Lower lobe of right lung (tissue), 2 donors: ENCODE measurements around the gene NME3. TPM values are rescaled to one million over a fixed set of nuclear protein-coding genes. Genes with fewer than 3 reads are reported as not detected.

Source experiments
- ATAC-seq, 2 donors: fragments of 200-7000 bp; cut with Tn5 transposase; one replicate each; pipeline ENCODE4 v1.9.1; 2020 to 2022; ENCODE audit warnings: mild to moderate bottlenecking in 2 of 2, moderate library complexity in 2 of 2
- DNase-seq: peaks from one replicate; pipeline ENCODE4 v3.0.0-alpha.2; 2020
- H3K27ac ChIP-seq: fragments of 200-600 bp; one replicate; pipeline ENCODE4 v1.8.0; 2022
- H3K27me3 ChIP-seq: fragments of 200-600 bp; one replicate; pipeline ENCODE4 v1.8.0; 2022; ENCODE audit warnings: low read depth
- H3K36me3 ChIP-seq: fragments of 200-600 bp; one replicate; pipeline ENCODE4 v1.8.0; 2022; ENCODE audit warnings: mild to moderate bottlenecking
- H3K4me1 ChIP-seq: fragments of 200-600 bp; one replicate; pipeline ENCODE4 v1.8.0; 2022
- H3K4me3 ChIP-seq: fragments of 200-600 bp; one replicate; pipeline ENCODE4 v1.8.0; 2022; ENCODE audit warnings: mild to moderate bottlenecking
- H3K9me3 ChIP-seq: fragments of 200-600 bp; one replicate; pipeline ENCODE4 v1.8.0; 2022
- CTCF ChIP-seq: fragments of 200-600 bp; IDR thresholded peaks from one replicate; pipeline ENCODE4 v1.8.0; 2022; ENCODE audit warnings: antibody characterized with exemption, mild to moderate bottlenecking
- intact Hi-C: fragments of 100-400 bp; cut with DNase I; formaldehyde crosslinking; loops from one replicate; pipeline ENCODE4 v1.11.0; 2022
- total RNA-seq: library from RNA; stranded (reverse); fragmentation: NEBNext Ultra II Directional; extraction: Animal tissue kit (Norgen Biotek cat#: 25700); gene quantifications from one replicate; pipeline ENCODE4 v1.2.1, GENCODE V29; 2021
- donor health status: DM: no; HTN: yes; CAD: no; lungs with severe emphysema.

NME3 gene
- total RNA-seq, 1 donor from 2014 or later: 56.5 TPM

GRCh38 chr16:1776672-1776955 is 5.3 kb upstream of the NME3 start:
- DNase-seq (no peak), ATAC-seq (no peak)
- Histone ChIP-seq H3K27me3 (no peaks in the 10 kb centered on the region), H3K4me3 (no peak overlapping the region), H3K9me3 (no peaks in the 10 kb centered on the region), H3K27ac (no peak overlapping the region), H3K36me3 (peaks cover 55% of the 10 kb centered on the region), H3K4me1 (peaks cover 43% of the 10 kb centered on the region)
- TF ChIP-seq CTCF: no peak
- intact Hi-C loops: no loop called here

- H3K36me3 ChIP-seq: peaks cover 54% of the 10 kb centered on the region
- ATAC-seq (no peak), DNase-seq (no peak)
- H3K9me3 ChIP-seq: no peaks in the 10 kb centered on the region
- TF ChIP-seq CTCF: no peak
- H3K27ac ChIP-seq: no peak overlapping the region
- peaks cover 38% of the 10 kb centered on the region for H3K4me1 ChIP-seq
- H3K27me3 ChIP-seq: no peaks in the 10 kb centered on the region
- intact Hi-C loops: no loop called here
- no peak overlapping the region for H3K4me3 ChIP-seq
These were observed 4.7 kb upstream of the NME3 start for GRCh38 chr16:1775846-1776671.

GRCh38 chr16:1775006-1775845 is 3.9 kb upstream of the NME3 start:
- H3K4me3 ChIP-seq: peak overlapping the region; percentile 98
- TF ChIP-seq CTCF: no peak
- intact Hi-C loops: no loop called here
- ATAC-seq (no peak), DNase-seq (no peak)
- H3K27me3 ChIP-seq: no peaks in the 10 kb centered on the region
- peaks cover 47% of the 10 kb centered on the region for H3K36me3 ChIP-seq
- no peak overlapping the region for H3K27ac ChIP-seq
- H3K4me1 ChIP-seq: peaks cover 35% of the 10 kb centered on the region
- H3K9me3 ChIP-seq: no peaks in the 10 kb centered on the region

GRCh38 chr16:1774448-1774780 is 3.1 kb upstream of the NME3 start:
- no peaks in the 10 kb centered on the region for H3K27me3 ChIP-seq
- peaks cover 48% of the 10 kb centered on the region for H3K36me3 ChIP-seq
- no peak for TF ChIP-seq CTCF
- peaks cover 37% of the 10 kb centered on the region for H3K4me1 ChIP-seq
- ATAC-seq (no peak), DNase-seq (no peak)
- H3K27ac ChIP-seq: peak overlapping the region; percentile 94
- H3K9me3 ChIP-seq: no peaks in the 10 kb centered on the region
- peak overlapping the region; percentile 98 for H3K4me3 ChIP-seq
- intact Hi-C loops: no loop called here

- Histone ChIP-seq H3K4me1 (peaks cover 37% of the 10 kb centered on the region), H3K4me3 (peak overlapping the region; percentile 98), H3K27ac (peak overlapping the region; percentile 94), H3K27me3 (no peaks in the 10 kb centered on the region), H3K9me3 (no peaks in the 10 kb centered on the region), H3K36me3 (peaks cover 50% of the 10 kb centered on the region)
- ATAC-seq: peak; percentile 1 to 15
- no peak for DNase-seq
- intact Hi-C loops: no loop called here
- no peak for TF ChIP-seq CTCF
These were observed 2.5 kb upstream of the NME3 start for GRCh38 chr16:1773703-1774447.
